HG02610 (cell line): ENCODE results near the gene MBTPS1.

Source experiments
- ATAC-seq: cut with Tn5 transposase; IDR thresholded peaks from one replicate; pipeline ENCODE4 v1.9.1; 2021; ENCODE audit warnings: mild to moderate bottlenecking, moderate library complexity; ENCODE audit not compliant: unreplicated experiment

MBTPS1 gene

DNA sequence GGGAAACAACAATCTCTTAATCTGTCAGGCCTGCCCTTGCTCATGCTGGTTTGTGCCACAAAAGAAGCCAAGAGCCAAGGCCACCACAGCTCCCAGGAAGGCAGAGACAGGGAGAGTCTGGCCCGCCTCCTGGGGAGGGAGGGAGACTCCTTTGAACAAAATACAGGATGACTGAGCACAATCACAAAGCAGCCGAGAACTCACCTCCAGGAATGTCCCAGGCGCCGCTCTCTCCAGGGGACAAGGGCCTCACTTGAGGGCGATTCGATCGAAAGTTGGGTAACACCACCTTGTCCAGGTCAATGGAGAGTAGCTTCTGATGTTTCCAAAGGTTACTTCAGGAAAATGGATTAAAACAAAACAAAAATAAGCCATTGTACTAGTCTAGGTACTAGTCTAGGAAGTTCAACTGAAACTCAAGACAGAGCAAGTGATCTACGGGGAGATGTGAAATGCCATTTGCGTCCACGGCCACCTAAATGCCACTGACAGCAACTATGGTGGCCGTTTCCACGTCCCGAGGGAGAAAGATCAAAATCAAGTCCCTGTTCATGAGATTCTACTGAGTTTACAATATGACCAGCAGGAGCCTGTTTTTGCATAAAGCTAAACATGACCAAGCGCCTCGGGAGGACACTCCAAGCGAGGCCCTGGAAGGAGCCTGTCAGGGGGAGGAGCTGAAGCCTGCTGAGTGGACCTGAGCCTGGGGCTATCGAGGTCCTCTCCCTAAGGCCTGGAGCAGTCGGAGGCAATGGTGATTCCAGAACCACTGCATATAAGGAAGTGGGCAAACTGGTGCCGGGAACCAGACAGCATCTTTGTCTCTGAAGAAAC, 60.7 kb downstream of the MBTPS1 start:
- ATAC-seq, result no peak

DNA sequence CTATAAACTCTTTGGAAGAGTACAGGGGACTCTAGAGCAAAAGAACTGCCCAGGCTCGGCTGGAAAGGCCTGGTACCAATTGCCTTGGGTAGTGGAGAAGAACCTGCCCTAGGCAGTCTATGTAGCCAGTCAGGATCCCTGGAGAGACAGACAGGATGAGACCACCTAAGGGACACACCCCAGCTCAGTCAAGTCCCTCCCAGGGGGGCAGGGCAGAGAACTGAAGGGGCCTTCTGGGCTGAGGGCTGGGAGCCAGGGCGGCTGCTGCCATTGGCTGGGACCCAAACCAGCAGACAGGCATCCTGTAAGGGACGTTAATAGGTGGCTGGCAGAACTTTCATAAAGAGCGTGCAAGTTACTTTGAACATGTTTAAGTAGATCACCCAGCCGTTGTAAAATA, 61.4 kb downstream of the MBTPS1 start:
- no peak for ATAC-seq

DNA sequence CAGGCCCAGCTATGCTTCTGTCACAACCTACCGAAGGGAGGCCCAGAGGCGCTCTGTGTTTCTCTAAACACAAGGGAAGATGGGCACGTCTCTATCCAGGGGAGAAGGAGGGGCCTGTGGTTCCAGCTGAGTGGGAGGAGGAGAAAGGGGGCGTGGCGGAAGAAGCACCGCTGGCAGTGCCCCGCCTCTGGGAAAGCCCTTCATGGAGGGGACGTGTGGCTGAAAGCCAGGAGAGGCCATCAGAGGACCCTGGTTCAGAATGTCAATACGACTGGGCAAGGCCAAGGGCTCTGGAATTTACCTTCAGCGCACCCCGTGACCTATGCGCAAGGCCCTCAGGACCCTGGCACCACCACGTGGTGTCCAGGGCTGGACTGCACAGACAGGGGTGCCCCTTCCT, 61.8 kb downstream of the MBTPS1 start:
- no peak for ATAC-seq

DNA sequence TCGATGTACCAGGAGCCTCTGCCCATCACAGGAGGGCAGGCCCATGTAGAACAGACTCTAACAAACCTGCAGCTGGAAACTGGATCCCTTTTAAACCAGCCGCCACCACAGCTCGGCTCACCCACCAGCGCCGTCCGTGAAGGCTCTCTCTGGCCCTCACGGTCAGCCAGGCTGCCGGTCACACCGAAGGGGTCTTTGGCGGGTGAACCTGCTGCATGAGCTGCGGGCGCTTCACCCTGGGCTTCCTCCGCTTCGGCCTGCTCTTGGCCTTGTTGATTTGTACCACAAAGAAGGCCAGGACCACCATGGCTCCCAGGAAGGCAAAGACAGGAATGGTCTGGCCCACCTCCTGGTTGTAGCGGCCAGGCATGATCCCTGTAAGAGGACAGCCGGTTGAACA, 62.5 kb downstream of the MBTPS1 start:
- ATAC-seq, result no peak

DNA sequence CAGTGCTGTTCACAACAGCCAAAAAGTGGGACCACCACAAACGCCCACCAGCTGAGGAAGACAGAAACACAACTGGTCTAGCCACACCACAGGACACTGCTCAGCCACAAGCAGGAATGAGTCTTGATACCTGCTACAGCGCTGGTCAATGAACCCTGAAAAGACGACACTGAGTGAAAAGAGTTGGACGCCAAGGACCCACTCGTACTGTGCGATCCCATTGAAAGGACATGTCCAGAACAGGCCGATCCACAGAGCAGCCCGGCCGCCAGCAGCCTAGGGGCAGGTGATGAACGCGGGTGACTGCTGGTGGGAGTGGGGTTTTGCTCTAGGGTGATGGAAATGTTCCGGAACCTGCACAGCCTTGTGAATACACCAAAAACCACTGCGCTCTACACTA, 63.5 kb downstream of the MBTPS1 start:
- ATAC-seq, result no peak

DNA sequence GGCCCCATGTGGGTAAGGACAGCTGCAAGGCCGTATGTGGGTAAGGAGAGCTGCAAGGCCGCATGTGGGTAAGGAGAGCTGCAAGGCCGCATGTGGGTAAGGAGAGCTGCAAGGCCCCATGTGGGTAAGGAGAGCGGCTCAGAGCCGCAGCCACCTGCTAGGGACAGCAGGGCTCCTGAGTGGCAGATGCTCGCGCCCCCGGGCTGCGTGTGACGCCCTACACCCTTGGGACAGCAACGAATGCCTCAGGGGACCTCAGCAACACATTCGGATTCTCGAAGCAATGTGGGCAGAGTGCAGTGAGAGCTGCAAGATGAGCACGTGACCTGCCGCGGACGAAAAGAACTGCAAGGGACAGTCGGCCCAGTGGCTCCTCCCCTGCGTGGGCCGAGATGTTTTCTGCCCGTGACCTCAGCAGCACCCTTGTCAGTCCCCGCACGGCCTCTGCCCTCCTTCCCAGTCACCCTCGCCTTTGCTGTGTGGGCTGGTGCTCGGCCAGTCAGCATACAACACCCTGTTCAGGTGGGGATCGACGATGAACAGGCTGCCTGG, 64.6 kb downstream of the MBTPS1 start:
- no peak for ATAC-seq

DNA sequence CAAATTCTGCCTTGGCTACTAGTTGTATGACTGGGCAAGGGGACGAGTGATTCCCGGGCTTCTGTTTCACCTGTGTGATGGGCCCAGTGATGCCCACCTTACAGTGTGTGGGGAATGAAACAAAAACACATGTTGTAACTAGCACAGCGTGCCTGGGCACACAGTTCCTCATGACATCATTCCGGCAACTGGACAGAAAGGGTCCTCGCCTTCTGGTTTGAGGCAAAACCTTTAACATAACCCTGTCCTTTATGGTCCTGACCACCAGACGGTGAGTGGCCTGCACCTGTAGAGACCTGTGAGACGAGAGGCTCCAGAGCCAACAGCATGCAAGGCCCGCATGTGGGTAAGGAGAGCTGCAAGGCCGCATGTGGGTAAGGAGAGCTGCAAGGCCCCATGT, 66.4 kb downstream of the MBTPS1 start:
- ATAC-seq, result no peak

DNA sequence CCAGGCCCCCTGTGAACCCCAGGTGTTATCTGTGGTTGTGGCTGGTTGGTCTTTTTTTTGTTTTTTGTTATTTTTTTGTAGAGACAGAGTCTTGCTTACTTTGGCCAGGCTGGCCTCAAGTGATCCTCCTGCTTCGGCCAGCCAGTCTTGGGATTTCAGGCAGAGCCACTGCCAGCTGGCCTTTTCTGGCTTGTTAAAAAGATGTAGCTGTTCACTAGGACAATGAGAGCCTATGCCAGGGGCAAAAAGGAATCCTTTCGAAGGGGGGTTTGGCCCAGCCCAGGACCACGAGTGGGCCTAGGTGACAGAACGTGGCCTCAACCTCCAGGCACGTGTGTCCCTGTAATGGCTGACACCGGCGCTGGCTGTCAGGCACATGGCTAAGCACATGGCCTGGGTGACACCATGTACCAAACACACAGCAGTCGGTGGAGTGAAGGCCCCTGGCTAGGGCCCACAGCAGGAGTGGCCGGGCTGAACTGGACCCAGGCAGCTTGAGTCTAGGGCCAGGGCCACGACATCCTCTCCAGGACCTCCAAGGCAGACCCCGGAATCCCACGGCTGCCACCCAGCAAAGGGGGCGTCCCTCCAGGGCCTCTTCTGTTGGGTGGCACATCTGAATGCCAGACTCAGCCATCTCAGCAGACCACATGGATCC, 67.2 kb downstream of the MBTPS1 start:
- no peak for ATAC-seq

DNA sequence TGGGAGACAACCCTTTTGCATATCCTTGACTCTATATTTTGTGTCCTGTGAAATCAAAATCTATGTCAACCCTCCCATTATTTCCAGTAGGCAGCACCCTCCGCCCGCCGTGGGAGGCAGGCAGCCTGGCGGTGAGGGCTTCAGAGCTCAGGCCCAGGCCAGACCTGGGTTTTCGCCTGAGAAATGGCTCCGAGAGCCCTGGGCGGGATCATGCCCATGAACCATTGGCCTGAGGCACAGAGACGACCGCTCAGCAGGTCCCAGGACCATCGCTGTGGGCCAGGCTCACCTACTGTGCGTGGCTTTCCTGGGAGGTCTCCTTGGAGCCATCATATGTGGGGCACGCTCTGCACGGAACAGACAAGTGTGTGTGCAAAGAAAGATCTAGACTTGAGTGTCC, 67.9 kb downstream of the MBTPS1 start:
- no peak for ATAC-seq

DNA sequence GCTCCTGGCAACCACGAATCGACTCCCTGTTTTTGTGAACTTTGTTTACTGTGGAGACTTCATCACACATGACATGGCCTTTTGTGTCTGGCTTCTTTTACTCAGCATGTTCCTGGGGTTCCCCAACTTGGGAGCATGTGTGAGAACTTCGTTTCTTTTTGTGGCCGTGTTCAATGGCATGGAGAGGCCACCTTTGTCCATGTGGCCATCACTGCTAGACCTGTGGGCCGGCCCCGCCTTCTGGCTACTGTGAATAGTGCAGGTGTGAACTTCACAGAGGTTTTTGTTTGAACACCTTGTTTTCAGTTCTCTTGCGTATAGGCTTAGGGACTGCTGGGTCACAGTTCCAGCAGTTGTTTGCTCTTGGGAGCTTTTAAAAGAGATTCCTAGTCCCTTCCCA, 68.5 kb downstream of the MBTPS1 start:
- no peak for ATAC-seq

DNA sequence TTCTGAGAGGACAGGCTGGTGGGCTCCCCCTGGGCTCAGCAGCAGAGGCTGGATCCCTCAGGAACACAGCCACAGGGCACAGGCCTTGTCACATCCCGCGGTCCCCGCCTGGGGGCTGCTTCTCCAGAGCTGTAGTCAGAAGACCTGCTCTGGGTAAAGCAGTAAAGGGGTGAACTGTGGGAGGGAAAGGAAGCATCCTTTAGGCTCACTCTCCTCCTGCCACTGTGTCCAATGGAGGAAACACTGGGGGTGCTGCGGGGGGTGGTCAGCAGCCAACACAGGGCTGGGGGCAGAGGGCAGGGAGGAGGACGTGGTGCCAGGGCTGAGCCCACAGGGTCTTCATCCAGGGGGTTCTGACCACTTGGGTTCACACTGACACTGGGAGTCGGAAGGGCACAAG, 69.1 kb downstream of the MBTPS1 start:
- no peak for ATAC-seq

DNA sequence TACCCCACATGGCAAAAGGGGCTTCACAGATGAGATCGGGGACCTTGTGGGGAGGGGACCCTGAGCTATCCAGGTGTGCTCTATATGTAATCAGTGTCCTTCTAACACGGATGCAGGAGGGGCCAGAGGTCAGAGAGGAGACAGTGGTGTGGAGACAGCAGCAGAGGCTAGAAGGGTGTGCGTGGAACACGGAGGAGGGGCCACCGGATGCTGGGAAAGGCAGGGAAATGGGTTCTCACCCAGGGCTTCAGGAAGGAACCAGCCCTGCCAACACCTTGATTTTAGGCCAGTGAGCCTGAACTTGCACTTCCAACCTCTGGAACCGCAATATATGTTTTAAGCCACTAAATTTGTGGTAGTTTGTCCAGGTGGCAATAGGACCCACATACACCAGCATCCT, 69.5 kb downstream of the MBTPS1 start:
- ATAC-seq, result no peak

DNA sequence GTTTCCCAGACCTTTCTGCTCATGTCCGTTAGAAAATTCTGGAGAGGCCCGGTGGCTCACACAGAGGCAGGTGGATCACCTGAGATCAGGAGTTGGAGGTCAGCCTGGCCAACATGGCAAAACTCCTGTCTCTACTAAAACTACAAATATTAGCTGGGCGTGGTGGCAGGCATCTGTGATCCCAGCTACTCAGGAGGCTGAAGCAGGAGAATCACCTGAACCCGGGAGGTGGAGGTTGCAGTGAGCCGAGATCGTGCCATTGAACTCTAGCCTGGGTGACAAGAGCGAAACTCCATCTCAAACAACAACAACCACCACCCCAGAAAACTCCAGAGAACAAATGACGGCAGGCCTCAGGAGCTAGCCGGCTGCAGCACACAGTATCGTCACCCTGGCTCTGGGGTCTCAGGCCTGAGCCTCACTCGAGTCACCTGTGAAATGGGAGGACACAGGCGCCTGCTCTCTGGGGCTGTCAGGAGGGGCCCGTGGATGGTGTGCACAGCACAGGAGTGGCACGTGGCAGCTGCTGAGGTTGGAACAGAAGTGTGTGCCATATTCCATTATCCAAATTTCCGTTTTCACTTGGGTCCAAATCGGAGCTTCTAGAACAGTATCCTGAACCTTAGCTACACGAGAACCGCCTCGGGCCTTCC, 70.8 kb downstream of the MBTPS1 start:
- no peak for ATAC-seq

DNA sequence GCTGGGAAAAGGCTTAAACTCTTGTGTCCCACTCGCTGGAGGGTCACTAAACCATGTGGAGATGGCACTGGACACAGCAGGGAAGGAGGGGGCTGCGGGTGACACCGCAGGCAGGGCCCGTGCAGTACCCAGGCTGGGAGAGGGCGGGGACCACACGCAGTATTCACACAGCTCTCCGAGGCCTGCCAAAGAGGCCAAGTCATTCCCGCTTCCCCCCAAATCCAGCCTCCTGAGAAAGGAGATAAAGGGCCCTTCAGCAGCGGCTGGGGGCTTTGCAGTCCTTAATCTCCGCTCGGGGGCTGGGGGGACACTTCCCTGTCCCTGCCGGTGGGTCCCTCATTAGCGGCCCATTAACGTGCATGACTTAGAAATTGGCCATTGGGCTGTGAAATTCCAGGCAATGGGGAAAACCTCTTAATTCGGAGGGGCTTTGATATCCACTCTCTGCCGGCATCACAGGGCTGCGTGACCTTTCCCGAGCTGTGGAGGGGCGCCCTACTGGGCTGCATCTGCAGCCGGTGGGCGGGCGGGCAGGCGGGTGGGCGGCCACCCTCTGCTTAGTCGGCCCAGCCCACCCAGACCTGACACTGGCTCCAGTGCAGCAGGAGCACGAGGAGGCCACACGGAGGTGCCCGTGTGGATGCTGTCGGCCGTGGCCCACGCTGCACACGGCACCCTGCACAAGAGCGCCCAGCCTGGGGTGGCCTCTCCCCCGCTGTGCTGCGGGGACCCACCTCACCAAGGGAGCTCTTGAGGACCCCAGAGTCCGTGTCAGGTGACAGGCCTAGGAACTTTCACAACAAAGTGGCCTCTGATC, 71.5 kb downstream of the MBTPS1 start:
- ATAC-seq, result no peak

DNA sequence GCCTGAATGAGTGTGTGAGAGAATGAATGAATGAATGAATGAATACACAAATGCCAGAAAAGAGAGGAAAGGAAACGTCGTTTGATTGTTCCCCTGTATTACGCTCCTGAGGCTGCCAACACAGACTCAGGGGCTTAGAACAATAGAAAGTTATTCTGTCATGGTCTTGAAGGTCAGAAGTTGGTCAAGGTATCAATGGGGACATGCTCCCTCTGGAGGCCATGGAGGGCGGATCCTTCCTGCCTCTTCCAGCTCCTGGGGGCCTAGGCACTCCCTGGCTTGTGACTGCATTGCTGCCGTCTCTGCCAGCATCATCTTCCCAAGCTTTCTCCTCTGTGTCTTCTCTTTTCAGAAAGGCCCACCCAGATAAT, 72.6 kb downstream of the MBTPS1 start:
- no peak for ATAC-seq

DNA sequence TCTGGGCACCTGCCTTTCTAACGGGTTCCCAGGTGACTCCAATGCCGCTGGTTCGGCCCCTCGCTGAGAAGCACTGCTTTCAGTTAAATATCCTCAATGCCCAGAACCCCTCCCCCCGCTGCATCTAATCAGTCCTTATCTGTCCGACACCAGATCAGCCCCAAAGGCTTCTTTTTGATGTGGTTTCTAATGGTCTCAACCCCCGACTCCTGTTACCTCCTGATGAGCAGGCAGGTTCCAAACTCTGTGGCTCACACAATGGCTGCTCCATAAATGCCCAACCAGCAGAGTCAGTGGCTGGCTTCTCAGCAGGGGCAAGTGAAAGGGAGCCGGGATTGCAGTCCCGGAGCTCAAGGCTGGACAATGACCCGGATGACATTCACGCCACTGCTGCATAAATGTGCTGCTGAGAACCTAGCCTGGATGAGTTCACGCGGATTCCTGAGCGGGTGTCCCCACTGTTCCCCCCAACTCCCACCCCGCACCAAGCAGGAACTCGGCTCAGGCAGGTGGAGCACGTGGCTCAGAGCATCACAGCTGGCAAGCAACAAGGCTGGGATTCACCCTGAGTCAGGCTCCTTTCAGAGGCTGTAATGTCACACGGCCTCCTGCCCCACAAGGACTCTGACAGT, 73.1 kb downstream of the MBTPS1 start:
- no peak for ATAC-seq

DNA sequence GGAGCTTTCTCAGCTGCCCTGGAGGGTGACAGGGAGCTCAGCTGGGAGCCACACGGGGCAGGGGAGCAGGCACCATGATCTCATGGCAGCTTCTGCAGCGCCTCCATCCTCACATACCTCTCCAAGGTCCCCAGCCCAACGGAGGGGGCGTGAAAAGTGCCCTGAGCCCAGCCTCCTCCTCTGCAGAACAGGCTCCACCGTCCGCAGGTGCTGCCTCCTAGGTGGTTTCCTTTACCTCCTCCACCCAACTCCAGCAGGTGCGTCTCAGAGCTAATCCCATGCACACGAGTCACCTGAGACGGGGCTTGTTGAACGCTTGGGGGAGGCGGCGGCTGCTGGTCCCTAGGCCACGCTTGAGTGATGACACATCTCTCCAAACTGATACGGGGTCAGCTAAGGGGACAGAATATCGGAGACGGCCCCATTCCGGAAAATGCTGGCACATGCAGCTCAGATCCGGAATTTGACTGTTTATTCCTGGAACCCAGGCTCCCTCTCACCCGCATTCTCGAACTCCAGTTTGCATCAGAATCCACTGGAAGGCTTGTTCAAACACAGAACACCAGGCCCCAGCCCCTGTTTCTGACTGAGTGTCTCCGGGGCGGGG, 73.8 kb downstream of the MBTPS1 start:
- no peak for ATAC-seq

DNA sequence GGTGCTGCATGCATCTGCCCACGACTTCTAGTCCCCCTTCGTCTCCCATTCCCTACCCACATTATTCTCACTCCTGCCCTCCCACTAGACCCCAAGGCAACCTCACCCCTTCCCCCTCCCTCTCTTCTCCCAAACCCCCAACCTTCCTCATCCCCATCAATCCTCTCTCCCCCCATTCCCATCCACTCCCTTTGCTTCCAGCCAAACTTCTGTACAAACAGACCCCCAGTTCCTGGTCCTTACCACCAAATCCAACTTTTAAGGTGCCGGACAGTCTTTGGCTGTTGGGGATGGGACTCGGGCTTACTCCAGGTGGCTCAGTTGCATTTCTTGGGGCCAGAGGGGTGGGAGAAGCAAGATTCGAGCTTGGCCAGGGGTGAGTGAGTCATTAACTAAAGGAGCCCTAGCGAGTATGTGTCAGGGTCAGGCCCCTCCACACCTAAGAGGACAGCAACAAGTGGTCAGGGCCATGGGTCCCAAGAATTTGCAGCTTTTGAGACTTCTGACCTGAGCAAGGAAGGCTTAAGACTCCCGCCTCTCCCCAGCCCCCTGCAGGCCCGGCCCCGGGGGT, 74.3 kb downstream of the MBTPS1 start, which contains the start of gene SLC38A8:
SLC38A8 (minus strand) TSS at position 488 of the 571 bp plus-strand sequence. CDS start 638 bp downstream, outside the sequence.
- no peak for ATAC-seq

DNA sequence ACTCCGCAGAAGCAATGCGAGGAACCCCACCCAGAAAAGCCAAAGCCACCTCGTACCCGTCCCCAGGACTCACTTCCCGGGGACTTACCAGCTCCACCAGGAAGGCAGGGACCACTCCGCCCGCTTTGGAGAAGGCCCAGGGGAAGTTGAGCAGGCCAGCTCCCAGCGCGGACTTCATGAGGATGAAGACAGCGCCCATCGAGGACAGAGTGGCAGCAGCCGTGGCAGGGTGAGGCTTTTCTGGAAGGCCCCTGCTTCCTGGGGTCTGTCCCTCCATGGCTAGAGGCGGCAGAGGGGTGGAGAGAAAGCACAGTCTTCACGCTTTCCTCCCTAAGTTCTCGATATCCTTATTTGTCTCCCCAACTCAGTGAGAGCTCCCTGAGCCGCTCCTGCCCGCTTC, 74.9 kb downstream of the MBTPS1 start:
- no peak for ATAC-seq
